T-helper 9 cell (primary cell): ENCODE measurements around the gene ENTREP3.
"Not testable (repeated sequence)": the region's sequence is repeated elsewhere in the genome, so short reads cannot be mapped to it uniquely, and the experiment has no call there.

Experiments
- DNase-seq: peaks from one replicate; pipeline ENCODE4 v3.0.0-alpha.2; 2020
- total RNA-seq, 2 donors: gene quantifications; one replicate each; lab custom pipeline; 2026; lab: John Stamatoyannopoulos, UW

Gene ENTREP3, protein sequence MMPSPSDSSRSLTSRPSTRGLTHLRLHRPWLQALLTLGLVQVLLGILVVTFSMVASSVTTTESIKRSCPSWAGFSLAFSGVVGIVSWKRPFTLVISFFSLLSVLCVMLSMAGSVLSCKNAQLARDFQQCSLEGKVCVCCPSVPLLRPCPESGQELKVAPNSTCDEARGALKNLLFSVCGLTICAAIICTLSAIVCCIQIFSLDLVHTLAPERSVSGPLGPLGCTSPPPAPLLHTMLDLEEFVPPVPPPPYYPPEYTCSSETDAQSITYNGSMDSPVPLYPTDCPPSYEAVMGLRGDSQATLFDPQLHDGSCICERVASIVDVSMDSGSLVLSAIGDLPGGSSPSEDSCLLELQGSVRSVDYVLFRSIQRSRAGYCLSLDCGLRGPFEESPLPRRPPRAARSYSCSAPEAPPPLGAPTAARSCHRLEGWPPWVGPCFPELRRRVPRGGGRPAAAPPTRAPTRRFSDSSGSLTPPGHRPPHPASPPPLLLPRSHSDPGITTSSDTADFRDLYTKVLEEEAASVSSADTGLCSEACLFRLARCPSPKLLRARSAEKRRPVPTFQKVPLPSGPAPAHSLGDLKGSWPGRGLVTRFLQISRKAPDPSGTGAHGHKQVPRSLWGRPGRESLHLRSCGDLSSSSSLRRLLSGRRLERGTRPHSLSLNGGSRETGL
- total RNA-seq = 2.9 to 6.0 reads per million in 2 donors

- peak; percentile 70 for DNase-seq
Measured at GRCh38 chr1:155255243-155256007, at the start of gene ENTREP3. TSS of gene ENTREP3 (minus strand) at chr1:155255483. CDS start at chr1:155254877, 606 bp downstream.

DNA sequence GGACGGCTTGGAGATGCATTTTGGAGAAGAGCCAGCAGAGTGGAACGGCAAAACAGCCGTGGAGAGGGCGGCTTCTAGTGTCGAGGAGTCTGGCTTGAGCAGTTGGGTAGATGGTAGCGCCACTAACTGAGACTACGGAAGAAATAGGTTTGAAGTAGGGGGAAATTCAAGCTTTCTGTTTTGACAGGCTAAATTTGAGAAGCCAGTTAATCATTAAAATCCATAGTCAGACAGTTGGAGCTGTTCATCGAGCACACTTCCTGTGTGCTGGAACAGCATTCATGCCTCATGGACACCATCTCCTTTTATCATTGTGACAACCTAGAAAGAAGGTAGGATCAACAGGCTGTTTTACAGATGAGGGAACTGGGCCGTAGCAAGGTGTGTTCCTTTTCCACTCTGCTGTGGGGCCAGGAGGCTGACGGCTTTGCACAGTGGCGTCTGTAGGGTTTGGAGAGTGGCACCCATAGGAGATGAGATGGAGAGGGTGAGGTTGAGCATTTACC is 49.3 kb upstream of the ENTREP3 start:
- DNase-seq = no peak

DNA sequence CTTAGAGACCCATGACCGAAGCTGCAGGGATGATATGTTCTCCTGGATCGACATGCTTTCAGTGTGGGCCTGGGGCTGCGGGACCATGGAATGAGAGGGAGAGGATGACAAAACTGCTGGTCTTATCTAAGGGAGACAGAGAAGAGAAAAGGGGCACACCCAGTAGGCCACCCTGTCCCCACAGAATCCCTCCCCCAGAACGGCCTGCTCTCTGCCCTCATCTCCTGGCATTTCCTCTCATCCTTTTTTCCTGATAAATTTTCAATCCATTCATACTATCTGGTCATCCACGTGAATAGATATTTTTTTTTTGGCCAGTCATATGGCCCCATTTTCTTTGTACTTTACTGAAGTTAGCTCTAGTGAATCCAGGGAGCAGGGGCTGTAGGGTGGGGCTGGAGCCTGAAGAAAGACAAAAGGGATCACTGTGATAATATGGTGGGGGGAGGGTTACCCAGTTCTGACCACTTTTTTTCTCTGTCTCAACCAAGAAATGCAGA is 46.1 kb upstream of the ENTREP3 start, which contains the start of gene PKLR:
TSS of gene PKLR (minus strand) at position 97 of the 500 bp plus-strand sequence. CDS start at position 54, 43 bp downstream.
- DNase-seq = no peak

- no peak for DNase-seq
Measured at GRCh38 chr1:155300553-155301329, 45.5 kb upstream of the ENTREP3 start.

DNA sequence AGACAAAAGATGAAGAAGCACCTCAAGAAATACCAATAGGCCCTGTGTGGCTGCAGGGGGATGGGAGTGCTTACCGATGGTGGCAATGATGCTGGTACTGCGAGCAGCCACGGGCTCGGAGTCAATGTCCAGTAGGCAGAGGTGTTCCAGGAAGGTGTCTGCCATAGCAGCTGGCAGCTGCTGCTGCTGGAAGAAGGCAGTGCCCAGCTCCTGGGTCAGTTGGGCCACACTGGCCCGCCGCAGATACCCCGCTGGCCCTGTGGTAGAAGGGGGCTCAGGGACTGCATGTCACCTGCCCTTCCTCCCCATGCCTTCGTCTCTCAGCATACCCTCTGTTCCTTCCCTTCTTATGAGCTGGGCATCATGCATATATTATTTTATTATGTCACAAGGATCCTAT is 44.7 kb upstream of the ENTREP3 start:
- DNase-seq = no peak

- DNase-seq = no peak
Measured at GRCh38 chr1:155297384-155297783, 42.1 kb upstream of the ENTREP3 start.

GRCh38 chr1:155296661-155297060 is 41.4 kb upstream of the ENTREP3 start:
- no peak for DNase-seq

- no peak for DNase-seq
Measured at GRCh38 chr1:155295942-155296267, 40.6 kb upstream of the ENTREP3 start.

- DNase-seq = no peak
Measured at GRCh38 chr1:155295183-155295941, 40.1 kb upstream of the ENTREP3 start.

DNA sequence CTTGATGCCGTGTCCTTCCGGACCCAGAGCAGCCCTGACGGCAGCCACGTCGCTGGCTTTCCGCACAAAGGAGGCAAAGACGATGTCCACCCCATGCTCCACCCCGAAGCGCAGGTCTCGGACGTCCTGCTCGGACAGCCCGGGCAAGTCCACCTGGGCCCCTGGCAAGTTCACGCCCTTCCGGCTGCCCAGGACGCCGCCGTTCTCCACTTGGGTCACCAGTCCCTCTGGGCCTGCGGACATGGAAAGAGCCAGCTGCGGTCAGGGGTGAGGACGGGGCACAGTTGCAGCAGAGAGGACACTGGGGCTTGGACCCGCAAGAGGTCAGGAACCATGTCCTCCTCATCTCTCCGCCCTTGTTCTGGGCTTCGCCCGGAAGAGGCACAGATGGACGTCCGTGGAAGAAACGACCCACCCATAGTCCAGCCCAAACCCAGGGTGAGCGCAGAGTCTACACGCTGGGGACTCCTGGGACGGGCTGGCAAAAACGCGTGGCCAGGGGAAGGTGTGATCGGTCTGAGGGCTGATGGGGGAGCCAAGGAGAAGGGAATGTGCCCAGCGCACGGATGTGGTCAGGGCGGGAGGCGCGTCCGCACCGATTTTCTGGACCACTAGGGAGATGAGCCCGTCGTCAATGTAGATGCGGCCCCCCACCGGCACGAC is 39.4 kb upstream of the ENTREP3 start:
- no peak for DNase-seq

DNA sequence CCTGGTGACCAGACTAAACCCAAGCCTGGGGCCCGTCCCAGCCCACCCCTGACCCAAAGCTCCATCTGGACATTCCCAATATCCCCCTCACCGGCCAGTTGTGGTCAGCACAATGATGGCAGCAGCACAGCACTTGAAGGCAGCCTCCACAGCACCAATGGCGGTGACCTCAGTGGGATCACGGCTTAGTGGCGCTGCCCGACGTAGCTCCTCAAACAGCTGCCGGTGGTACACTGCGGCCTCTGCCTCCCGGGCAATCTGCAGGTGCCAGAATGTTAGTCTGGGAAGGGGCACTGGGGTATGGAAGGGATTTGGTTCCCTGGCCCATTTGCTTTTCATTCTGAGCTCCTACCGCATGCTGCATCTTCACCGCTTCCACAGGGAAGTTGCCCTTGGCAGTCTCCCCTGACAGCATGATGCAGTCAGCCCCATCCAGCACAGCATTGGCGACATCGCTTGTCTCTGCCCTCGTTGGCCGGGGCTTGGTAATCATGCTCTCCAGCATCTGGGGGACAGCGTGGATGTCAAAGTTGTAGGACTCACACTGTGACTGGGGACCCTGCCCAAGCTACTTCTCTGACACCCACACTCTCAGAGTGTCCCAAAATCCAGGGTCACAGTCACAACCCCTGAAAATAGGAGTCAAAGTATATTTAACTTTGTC is 37.9 kb upstream of the ENTREP3 start:
- no peak for DNase-seq

DNA sequence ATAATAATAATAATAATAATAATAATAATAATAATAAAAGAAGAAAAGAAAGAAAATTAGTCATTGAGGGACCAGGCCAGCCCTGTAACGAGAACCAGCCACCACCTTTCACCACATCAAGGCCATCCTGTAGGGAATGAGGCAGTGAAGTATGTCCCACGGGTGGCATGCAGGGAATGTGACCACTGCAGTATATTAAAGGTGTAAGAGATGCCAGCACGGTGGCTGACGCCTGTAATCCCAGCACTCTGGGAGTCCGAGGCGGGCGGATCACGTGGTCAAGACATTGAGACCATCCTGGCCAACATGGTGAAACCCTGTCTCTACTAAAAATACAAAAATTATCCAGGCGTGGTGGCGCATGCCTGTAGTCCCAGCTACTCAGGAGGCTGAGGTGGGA is 35.7 kb upstream of the ENTREP3 start:
- not testable (repeated sequence) for DNase-seq

GRCh38 chr1:155287987-155288543 is 32.8 kb upstream of the ENTREP3 start:
- no peak for DNase-seq

- no peak for DNase-seq
Measured at GRCh38 chr1:155286544-155286943, 31.3 kb upstream of the ENTREP3 start.

DNA sequence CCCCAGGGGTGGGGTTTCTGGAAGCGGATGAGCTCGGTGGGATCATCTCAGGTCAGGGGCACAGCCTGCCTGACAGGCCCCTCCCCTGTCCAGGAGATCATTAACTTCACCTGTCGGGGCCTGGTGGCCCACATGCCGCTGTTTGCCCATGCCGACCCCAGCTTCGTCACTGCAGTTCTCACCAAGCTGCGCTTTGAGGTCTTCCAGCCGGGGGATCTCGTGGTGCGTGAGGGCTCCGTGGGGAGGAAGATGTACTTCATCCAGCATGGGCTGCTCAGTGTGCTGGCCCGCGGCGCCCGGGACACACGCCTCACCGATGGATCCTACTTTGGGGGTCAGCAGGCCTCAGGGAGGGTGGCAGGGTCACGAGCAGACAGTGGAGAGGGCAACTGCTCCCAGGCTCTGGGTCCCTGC is 30.4 kb upstream of the ENTREP3 start:
- DNase-seq = no peak

GRCh38 chr1:155285063-155285462 is 29.8 kb upstream of the ENTREP3 start:
- no peak for DNase-seq

GRCh38 chr1:155284476-155284875 is 29.2 kb upstream of the ENTREP3 start:
- no peak for DNase-seq

GRCh38 chr1:155282488-155283091 is 27.3 kb upstream of the ENTREP3 start:
- DNase-seq = no peak

DNA sequence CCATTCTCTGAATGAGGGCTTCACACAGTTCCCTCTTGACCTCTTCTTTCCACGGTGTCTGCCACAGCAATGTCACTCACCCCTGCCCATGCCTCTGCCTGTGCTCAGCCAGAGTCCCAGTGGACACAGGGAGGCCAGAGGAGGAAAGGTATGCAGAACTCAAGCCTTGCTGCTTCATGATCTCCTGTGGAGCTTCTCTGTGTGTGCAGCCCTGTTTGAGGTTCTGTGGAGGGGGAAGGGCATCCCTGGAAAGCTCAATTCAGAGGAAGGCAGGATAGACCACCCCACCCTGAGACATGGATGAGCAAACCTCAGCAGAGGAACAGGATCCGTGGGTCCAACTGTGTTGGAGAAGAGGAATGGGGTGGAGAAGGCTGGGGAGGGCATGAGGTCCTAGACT is 24.0 kb upstream of the ENTREP3 start:
- no peak for DNase-seq
